Neural cell (in vitro differentiated cells): ENCODE results near the gene BLOC1S3.

Source experiments
- CTCF ChIP-seq: fragments of 450-650 bp; IDR thresholded peaks from 2 replicates; pipeline ENCODE4 v1.5.1; 2014; ENCODE audit warnings: antibody characterized with exemption, mild to moderate bottlenecking, moderate library complexity; ENCODE audit not compliant: poor library complexity, severe bottlenecking
- POLR2AphosphoS5 ChIP-seq: IDR thresholded peaks from 2 replicates; pipeline ENCODE4 v1.6.1; 2012

GRCh38 chr19:45173816-45174215, 4.8 kb upstream of the BLOC1S3 start:
- no peak for TF ChIP-seq CTCF
- no peak for TF ChIP-seq POLR2AphosphoS5
